OCI-LY3 (cell line): ENCODE data around the gene TOP1.

Source experiments
- CTCF ChIP-seq: fragments of 200-600, 300-600 bp; sonication (generic); IDR thresholded peaks from 2 replicates; pipeline ENCODE4 v1.5.1; 2014; ENCODE audit warnings: antibody characterized with exemption, low read length, low read depth
- EZH2phosphoT487 ChIP-seq: fragments of 200-600 bp; shearing (Covaris generic); IDR thresholded peaks from 2 replicates; pipeline ENCODE4 v1.6.1; 2018; ENCODE audit warnings: antibody characterized with exemption, mixed run types, low read depth

GRCh38 chr20:41037179-41037578 lies 8.6 kb downstream of the TOP1 start:
- TF ChIP-seq CTCF: no peak
- no peak for TF ChIP-seq EZH2phosphoT487
